ENCODE measurements around the gene ZBTB20. TPM values are rescaled to one million over a fixed set of nuclear protein-coding genes. Genes with fewer than 3 reads are reported as not detected.
"Not testable (repeated sequence)": the region's sequence is repeated elsewhere in the genome, so short reads cannot be mapped to it uniquely, and the experiment has no call there.

The ZBTB20 gene
- total and polyA plus RNA-seq, 4 donors, result 0.69 to 128 (median 51.7) TPM

DNA sequence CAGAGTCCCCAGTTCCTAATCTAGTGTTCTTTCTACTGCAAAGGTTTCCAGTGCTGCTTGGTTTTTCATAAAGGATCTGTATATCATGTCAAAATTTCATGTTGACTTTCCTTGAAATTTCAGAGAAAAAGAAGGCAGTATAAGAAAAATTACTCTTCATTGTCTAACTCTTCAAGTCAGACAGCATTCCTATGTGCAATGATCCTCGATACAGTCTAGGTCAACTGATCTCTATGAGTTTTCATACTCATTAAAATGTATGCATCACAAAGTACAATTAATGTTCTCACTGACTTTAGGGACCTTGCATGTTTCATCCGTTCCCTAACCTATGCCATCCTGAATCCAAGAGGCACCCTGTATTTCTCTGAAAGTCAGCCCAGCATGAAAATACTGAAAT is 317.3 kb downstream of the ZBTB20 start:
- no peak for ATAC-seq (ENCODE audit: low FRiP score)

DNA sequence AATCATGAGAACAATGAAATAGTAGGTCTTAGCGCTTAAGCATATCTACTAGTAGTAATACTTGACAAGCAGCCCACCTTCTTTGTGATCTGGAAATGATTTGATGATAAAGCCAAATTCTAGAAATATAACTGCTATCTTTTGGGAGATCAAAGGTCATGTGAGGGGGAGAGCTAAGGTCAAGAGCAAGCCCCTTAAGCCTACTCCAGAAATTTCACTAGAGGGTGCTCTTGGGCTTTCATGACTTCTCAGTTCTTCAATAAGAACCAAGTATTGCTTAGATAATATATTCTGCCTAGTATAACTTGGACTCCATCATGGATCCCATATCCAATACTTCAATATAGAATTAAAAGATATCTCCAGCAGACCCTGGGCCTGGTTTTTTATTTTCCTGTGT is 319.6 kb downstream of the ZBTB20 start:
- H3K36me3 ChIP-seq (ENCODE audit: control insufficient read depth in 1 of 2, insufficient read depth in 2 of 2, low read length in 1 of 2), result no peaks in the 10 kb centered on the region
- no peak overlapping the region for H3K27ac ChIP-seq (ENCODE audit: low read depth in 1 of 2, low read length in 2 of 2)
- no peaks in the 10 kb centered on the region for H3K4me1 ChIP-seq (ENCODE audit: control insufficient read depth in 1 of 2, insufficient read depth in 2 of 2, low read length in 2 of 2)
- H3K27me3 ChIP-seq (ENCODE audit: control insufficient read depth in 1 of 2, insufficient read depth in 2 of 2, low read length in 1 of 2), result no peaks in the 10 kb centered on the region
- no peaks in the 10 kb centered on the region for H3K9me3 ChIP-seq (ENCODE audit: control insufficient read depth, low read length)
- intact Hi-C loops (cut with DNase I), result no loop called here
- DNase-seq (no peak), ATAC-seq (ENCODE audit: low FRiP score) (no peak)
- WGBS, 2 donors, result 97 to 100% methylated on average over 1 of the region's 1 CpG
- H3K4me3 ChIP-seq (ENCODE audit: low read length in 2 of 2), result no peak overlapping the region

More for the DNA sequence above, 317.3 kb downstream of the ZBTB20 start:
- no peaks in the 10 kb centered on the region for H3K36me3 ChIP-seq (ENCODE audit: control insufficient read depth in 1 of 2, insufficient read depth in 2 of 2, low read length in 1 of 2)
- no peaks in the 10 kb centered on the region for H3K9me3 ChIP-seq (ENCODE audit: control insufficient read depth, low read length)
- no peaks in the 10 kb centered on the region for H3K27me3 ChIP-seq (ENCODE audit: control insufficient read depth in 1 of 2, insufficient read depth in 2 of 2, low read length in 1 of 2)
- no peaks in the 10 kb centered on the region for H3K4me1 ChIP-seq (ENCODE audit: control insufficient read depth in 1 of 2, insufficient read depth in 2 of 2, low read length in 2 of 2)
- H3K27ac ChIP-seq (ENCODE audit: low read depth in 1 of 2, low read length in 2 of 2), result no peak overlapping the region
- no peak for DNase-seq
- intact Hi-C loops (cut with DNase I), result no loop called here
- H3K4me3 ChIP-seq (ENCODE audit: low read length in 2 of 2), result no peak overlapping the region
- WGBS, 2 donors, result 83 to 91% methylated on average over 2 of the region's 2 CpGs

- intact Hi-C loops (cut with DNase I), result loop anchor here in 1 of 2 donors (5.0 kb wide), 1 partner anchor 278 kb away; no protein-coding TSS in a partner anchor
- H3K4me3 ChIP-seq (ENCODE audit: low read length in 2 of 2), result no peak overlapping the region
- ATAC-seq (ENCODE audit: low FRiP score) (no peak), DNase-seq (no peak)
- H3K9me3 ChIP-seq (ENCODE audit: control insufficient read depth, low read length), result no peaks in the 10 kb centered on the region
- no peaks in the 10 kb centered on the region for H3K36me3 ChIP-seq (ENCODE audit: control insufficient read depth in 1 of 2, insufficient read depth in 2 of 2, low read length in 1 of 2)
- H3K27me3 ChIP-seq (ENCODE audit: control insufficient read depth in 1 of 2, insufficient read depth in 2 of 2, low read length in 1 of 2), result no peaks in the 10 kb centered on the region
- H3K27ac ChIP-seq (ENCODE audit: low read depth in 1 of 2, low read length in 2 of 2), result no peak overlapping the region
- WGBS, 2 donors, result 86 to 90% methylated on average over 1 of the region's 1 CpG
- H3K4me1 ChIP-seq (ENCODE audit: control insufficient read depth in 1 of 2, insufficient read depth in 2 of 2, low read length in 2 of 2), result peaks cover 0 to 2% of the 10 kb centered on the region in 2 donors
Measured at GRCh38 chr3:114824014-114824413, 323.1 kb downstream of the ZBTB20 start.

GRCh38 chr3:114823061-114823460 is 324.0 kb downstream of the ZBTB20 start:
- intact Hi-C loops (cut with DNase I), result loop anchor here in 1 of 2 donors (5.0 kb wide), 1 partner anchor 279 kb away; no protein-coding TSS in a partner anchor
- Histone ChIP-seq H3K27me3 (ENCODE audit: control insufficient read depth in 1 of 2, insufficient read depth in 2 of 2, low read length in 1 of 2) (no peaks in the 10 kb centered on the region), H3K4me1 (ENCODE audit: control insufficient read depth in 1 of 2, insufficient read depth in 2 of 2, low read length in 2 of 2) (peaks cover 0 to 2% of the 10 kb centered on the region in 2 donors), H3K27ac (ENCODE audit: low read depth in 1 of 2, low read length in 2 of 2) (no peak overlapping the region), H3K4me3 (ENCODE audit: low read length in 2 of 2) (no peak overlapping the region), H3K9me3 (ENCODE audit: control insufficient read depth, low read length) (no peaks in the 10 kb centered on the region), H3K36me3 (ENCODE audit: control insufficient read depth in 1 of 2, insufficient read depth in 2 of 2, low read length in 1 of 2) (no peaks in the 10 kb centered on the region)
- DNase-seq (no peak), ATAC-seq (ENCODE audit: low FRiP score) (no peak)

DNA sequence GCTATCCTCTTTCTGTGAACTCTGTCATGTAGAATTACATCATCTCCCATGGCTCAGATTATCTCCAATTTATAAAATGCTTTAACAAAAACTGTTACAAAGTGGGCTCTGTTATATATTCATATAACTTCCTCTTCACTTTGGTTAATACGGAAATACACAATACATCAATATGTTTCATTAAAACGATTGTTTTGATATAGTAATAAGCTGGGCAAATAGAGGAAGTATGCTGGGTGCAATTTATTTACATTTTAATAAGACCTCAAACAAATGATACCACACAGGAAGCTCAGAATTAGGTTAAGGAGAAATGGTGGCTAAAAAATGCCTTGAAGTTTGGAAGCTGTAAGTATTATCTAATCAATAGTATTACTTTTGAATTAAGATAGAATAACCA is 331.0 kb downstream of the ZBTB20 start:
- no peaks in the 10 kb centered on the region for H3K36me3 ChIP-seq (ENCODE audit: control insufficient read depth in 1 of 2, insufficient read depth in 2 of 2, low read length in 1 of 2)
- no peaks in the 10 kb centered on the region for H3K27me3 ChIP-seq (ENCODE audit: control insufficient read depth in 1 of 2, insufficient read depth in 2 of 2, low read length in 1 of 2)
- H3K9me3 ChIP-seq (ENCODE audit: control insufficient read depth, low read length), result no peaks in the 10 kb centered on the region
- WGBS, 2 donors, result 85 to 92% methylated on average over 2 of the region's 2 CpGs
- DNase-seq (no peak), ATAC-seq (ENCODE audit: low FRiP score) (no peak)
- intact Hi-C loops (cut with DNase I), result no loop called here
- H3K4me1 ChIP-seq (ENCODE audit: control insufficient read depth in 1 of 2, insufficient read depth in 2 of 2, low read length in 2 of 2), result no peaks in the 10 kb centered on the region
- H3K27ac ChIP-seq (ENCODE audit: low read depth in 1 of 2, low read length in 2 of 2), result no peak overlapping the region
- H3K4me3 ChIP-seq (ENCODE audit: low read length in 2 of 2), result no peak overlapping the region

DNA sequence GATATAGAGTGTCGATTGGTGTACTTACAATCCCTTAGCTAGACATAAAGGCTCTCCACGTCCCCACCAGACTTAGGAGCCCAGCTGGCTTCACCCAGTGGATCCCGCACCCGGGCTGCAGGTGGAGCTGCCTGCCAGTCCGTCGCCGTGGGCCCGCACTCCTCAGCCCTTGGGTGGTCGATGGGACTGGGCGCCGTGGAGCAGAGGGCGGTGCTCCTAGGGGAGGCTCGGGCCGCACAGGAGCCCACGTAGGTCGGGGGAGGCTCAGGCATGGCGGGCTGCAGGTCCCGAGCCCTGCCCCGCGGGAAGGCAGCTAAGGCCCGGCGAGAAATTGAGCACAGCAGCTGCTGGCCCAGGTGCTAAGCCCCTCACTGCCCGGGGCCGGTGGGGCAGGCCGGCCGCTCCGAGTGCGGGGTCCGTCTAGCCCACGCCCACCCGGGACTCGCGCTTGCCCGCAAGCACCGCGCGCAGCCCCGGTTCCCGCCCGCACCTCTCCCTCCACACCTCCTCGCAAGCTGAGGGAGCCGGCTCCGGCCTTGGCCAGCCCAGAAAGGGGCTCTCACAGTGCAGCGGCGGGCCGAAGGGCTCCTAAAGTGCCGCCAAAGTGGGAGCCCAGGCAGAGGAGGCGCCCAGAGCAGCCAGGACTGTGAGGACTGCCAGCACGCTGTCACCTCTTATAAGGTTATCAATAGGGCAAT is 334.4 kb downstream of the ZBTB20 start:
- H3K36me3 ChIP-seq (ENCODE audit: control insufficient read depth in 1 of 2, insufficient read depth in 2 of 2, low read length in 1 of 2); H3K27ac ChIP-seq (ENCODE audit: low read depth in 1 of 2, low read length in 2 of 2); intact Hi-C loops (cut with DNase I); H3K27me3 ChIP-seq (ENCODE audit: control insufficient read depth in 1 of 2, insufficient read depth in 2 of 2, low read length in 1 of 2); H3K4me1 ChIP-seq (ENCODE audit: control insufficient read depth in 1 of 2, insufficient read depth in 2 of 2, low read length in 2 of 2); H3K4me3 ChIP-seq (ENCODE audit: low read length in 2 of 2); ATAC-seq (ENCODE audit: low FRiP score); H3K9me3 ChIP-seq (ENCODE audit: control insufficient read depth, low read length): not testable (repeated sequence)
- DNase-seq, result peak in 1 of 2 donors; percentile 69
- WGBS, 2 donors, result 92 to 93% methylated on average over 38 to 49 of the region's 49 CpGs

- Histone ChIP-seq H3K4me1 (ENCODE audit: control insufficient read depth in 1 of 2, insufficient read depth in 2 of 2, low read length in 2 of 2) (no peaks in the 10 kb centered on the region), H3K36me3 (ENCODE audit: control insufficient read depth in 1 of 2, insufficient read depth in 2 of 2, low read length in 1 of 2) (no peaks in the 10 kb centered on the region), H3K27ac (ENCODE audit: low read depth in 1 of 2, low read length in 2 of 2) (no peak overlapping the region), H3K27me3 (ENCODE audit: control insufficient read depth in 1 of 2, insufficient read depth in 2 of 2, low read length in 1 of 2) (no peaks in the 10 kb centered on the region), H3K4me3 (ENCODE audit: low read length in 2 of 2) (no peak overlapping the region), H3K9me3 (ENCODE audit: control insufficient read depth, low read length) (no peaks in the 10 kb centered on the region)
- DNase-seq (no peak), ATAC-seq (ENCODE audit: low FRiP score) (no peak)
- intact Hi-C loops (cut with DNase I), result no loop called here
- WGBS, 2 donors, result 64 to 72% methylated on average over 5 of the region's 5 CpGs
Measured at GRCh38 chr3:114809668-114810413, 337.2 kb downstream of the ZBTB20 start.

DNA sequence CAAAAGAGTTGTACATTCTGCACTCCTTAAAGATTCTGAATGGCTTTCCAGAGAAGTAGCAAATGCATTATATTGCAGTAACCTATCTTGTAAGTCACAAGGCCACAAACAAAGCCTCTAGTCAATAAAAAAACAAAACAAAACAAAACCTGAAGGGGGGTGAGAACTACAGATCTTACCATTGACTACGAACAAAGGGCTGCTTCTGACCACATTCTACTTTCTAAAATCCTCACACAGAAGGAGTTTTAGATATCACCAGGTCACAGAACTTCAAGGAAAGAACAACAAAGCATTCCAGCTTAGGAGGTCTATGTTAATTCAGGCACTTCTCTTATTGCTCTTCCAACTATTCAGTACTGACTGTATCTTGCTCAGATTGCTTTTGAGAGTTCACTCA is 343.0 kb downstream of the ZBTB20 start:
- intact Hi-C loops (cut with DNase I), result no loop called here

More for the DNA sequence above, 343.0 kb downstream of the ZBTB20 start:
- no peaks in the 10 kb centered on the region for H3K36me3 ChIP-seq (ENCODE audit: control insufficient read depth in 1 of 2, insufficient read depth in 2 of 2, low read length in 1 of 2)
- H3K27me3 ChIP-seq (ENCODE audit: control insufficient read depth in 1 of 2, insufficient read depth in 2 of 2, low read length in 1 of 2), result no peaks in the 10 kb centered on the region
- H3K27ac ChIP-seq (ENCODE audit: low read depth in 1 of 2, low read length in 2 of 2), result no peak overlapping the region
- no peak for DNase-seq
- ATAC-seq (ENCODE audit: low FRiP score), result no peak
- H3K4me3 ChIP-seq (ENCODE audit: low read length in 2 of 2), result no peak overlapping the region
- 81 to 87% methylated on average over 1 of the region's 1 CpG for WGBS, 2 donors
- H3K9me3 ChIP-seq (ENCODE audit: control insufficient read depth, low read length), result no peaks in the 10 kb centered on the region
- H3K4me1 ChIP-seq (ENCODE audit: control insufficient read depth in 1 of 2, insufficient read depth in 2 of 2, low read length in 2 of 2), result no peaks in the 10 kb centered on the region

Data from aorta (tissue), 5 donors.